ENCODE results near the gene CTSL.

CTSL gene

DNA sequence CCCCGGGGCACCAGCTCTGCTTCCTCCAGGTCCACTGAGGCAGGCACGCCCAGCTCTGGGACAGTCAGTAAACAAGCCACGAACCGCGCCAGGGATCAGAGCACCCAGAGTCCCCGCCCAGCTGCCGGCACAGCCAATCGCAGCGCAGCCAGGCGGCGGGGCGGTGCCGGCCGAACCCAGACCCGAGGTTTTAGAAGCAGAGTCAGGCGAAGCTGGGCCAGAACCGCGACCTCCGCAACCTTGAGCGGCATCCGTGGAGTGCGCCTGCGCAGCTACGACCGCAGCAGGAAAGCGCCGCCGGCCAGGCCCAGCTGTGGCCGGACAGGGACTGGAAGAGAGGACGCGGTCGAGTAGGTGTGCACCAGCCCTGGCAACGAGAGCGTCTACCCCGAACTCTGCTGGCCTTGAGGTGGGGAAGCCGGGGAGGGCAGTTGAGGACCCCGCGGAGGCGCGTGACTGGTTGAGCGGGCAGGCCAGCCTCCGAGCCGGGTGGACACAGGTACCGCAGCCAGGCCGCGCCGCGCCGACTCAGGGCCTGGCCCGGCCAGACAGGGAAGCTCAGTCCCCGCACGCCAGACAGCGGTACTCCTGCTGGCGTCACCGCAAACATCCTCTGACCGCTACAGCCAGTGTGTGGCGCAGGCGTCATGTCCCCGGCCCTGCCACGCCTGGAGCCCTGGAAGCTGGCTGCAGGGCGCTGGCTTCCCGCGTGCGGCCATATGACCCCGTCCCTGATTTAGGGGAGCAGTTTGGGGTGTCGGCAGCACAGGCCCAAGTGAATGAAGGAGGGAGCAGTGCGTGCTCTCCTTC, at the start of gene CTSL:
CTSL (plus strand) TSS at position 220 of the 810 bp plus-strand sequence. CDS start 1,485 bp downstream, outside the sequence.
- DNase-seq (ENCODE audit: low read depth) = peak; percentile 51

DNA sequence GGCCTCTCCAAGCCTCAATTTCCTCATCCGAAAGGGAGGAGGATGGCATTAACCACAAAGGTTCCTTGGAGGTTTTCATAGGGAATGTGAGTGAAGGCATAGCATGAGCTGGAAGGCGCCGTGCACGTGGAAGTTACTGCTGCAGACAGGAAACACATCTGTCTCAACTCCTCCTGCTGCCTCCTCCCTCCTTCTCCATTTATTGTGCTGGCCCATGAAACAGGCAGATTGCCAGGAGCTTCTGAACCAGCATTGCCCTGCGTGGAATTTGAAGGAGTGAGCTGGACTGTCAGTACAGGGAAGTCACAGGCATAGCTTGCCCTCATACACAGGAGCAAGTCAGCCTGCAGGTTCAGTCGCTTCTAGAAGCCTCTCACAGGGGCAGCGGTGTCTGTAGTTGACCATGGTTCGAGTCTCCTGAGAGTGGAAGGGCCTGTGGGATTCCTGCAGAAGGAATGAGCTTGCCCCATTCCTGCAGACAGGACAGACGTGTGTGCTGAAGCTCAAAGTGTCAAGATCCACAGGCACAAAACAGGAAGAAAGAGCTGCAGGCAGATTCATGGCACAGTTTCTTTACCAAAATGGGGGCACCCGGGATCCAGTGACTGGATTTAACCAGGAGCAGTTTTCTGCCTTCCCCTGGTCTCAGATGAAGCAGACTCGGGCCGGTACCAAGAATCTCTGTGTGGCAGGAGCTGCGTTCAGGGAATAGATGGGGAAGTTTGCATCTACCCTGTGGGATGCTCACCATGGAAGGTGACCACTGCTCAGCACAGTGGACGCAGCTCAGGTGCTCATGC, 48.7 kb upstream of the CTSL start:
- DNase-seq (ENCODE audit: low read depth) = no peak

DNA sequence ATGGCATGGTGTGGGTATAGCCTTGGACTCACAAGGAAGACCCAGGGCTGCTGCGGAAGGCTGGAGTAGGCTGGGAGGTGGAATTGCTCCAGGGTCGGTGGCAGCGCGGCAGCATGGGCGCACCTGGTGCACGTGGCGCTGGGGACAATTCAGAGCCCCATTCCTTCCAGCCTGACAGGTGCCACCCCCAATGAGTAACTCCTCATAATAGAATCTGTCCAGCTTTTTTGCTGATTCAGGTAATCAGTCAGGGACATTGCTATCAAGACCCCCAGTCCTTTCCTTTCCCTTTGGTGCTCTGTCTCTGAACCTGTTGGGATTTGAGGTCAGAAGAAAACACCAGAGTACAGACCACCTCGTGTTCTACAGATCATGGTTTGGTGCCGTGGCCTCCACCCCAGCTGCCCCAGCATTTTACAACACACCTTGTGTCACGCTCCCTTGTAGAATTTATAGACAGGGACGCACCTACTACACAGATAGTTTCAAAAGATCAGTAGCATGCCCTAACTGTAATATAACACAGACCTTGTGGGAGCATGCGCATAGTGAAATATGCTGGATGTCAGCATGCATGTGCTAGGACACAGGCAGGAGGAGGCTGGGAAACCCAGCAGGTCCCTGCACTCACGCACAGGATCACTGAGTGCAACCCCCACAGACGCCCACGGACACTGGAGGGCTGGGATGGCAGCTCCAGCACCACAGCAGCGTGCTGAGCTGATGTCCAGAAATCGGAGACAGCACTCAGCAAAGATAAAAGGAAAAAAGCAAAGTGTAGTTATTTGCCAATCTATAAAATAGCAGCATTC, 47.9 kb upstream of the CTSL start:
- no peak for DNase-seq (ENCODE audit: low read depth)

DNA sequence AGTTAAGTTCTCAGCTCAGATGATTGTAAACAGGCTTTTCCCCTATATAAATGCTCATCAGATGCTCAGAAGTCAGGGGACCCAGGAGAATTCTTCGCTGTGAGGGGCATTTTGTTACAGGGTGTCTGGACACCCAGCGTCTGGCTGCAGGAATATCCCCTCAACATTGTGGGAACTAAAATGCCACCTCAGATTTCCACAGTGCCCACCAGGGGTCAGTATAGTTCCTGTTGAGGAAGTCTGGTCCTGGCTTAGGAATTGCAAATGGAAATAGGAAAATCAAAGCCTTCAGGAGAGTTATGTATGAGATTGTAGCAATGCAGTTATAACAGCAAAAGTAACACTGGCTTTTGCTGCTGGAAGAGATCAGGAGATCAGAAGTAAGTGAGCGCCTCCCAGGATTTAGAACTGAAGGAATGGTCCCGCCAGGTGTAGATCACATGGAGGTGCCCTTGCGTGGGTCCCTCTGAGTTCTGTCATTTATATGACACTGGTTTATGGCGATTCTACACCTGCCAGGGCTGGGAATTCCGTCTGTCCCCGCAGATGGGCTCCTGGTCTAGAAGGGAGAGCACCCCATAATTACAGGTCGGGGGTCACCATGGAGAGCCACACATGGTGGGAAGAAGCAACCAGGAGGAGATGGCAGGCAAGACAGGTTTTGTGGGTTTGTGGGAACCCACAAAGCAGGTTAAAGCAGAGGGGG, 47.1 kb upstream of the CTSL start:
- no peak for DNase-seq (ENCODE audit: low read depth)

DNA sequence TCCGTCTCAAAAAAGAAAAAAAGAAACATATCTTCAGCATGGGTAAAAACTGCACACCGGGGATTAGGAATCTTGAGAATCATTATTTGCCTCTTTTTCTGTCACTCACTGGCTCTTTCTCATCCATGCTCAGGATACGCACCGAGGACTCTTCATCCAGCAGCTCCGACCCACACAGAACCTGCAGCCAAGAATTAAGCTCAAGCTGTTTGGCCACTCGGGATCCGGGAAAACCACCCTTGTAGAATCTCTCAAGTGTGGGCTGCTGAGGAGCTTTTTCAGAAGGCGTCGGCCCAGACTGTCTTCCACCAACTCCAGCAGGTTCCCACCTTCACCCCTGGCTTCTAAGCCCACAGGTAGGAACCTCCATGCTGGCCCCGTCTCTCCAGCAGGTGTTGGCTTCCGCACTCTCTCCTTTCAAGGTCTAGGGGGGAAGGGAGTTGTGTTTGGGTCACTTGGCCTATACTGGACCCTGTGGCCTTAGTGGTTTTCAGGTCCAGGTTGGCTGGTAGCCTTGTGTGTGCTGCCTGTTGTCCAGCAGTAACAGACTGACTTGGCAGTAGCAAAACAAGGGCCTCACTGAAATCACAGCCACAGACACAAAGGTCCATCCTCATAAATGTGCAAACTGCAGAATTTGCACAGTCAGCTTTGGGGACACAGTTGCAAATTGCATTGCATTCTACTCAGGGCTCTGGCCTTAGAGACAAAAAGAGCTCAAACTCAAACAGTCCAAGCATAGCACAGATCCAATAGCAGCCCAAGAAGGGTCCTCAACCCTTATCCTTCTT, 44.5 kb upstream of the CTSL start:
- DNase-seq (ENCODE audit: low read depth) = no peak

DNA sequence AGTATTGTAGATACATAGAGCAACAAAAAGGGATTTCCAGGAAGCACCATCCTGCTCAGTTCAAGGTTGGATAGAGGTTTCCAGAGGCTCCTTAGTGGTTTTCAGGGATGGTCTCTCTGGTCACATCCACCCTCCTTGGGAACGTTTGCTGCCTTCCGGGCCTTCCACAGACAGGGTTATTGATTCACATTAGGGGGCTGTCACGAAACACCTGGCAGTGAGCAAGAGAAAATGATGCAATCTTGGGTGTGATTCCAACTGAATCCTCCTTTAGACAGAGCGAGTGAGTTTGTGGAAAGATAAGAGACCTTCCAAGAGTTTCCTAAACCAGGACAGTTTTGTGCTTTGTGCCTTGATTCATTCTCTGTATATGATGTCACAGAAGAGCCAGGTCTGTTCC, 43.8 kb upstream of the CTSL start:
- DNase-seq (ENCODE audit: low read depth) = no peak

DNA sequence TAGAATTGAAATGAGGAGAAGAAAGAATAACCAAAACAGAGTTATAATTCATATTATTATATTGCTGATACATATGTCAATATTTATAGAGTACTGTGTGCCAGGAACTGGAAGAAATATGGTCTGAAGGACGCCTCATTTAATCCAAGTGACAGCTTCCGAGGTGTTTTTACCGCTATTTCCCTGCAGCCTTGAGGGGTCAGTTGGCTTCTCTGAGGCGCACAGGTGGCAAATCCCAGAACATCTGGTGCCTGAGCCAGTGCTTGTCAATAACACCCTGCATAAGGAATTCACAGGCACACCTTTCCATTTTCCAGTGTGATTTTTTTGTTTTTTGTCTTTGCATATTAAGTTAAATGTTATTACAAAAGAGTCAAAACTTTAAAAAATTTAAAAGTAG, 43.3 kb upstream of the CTSL start:
- no peak for DNase-seq (ENCODE audit: low read depth)

DNA sequence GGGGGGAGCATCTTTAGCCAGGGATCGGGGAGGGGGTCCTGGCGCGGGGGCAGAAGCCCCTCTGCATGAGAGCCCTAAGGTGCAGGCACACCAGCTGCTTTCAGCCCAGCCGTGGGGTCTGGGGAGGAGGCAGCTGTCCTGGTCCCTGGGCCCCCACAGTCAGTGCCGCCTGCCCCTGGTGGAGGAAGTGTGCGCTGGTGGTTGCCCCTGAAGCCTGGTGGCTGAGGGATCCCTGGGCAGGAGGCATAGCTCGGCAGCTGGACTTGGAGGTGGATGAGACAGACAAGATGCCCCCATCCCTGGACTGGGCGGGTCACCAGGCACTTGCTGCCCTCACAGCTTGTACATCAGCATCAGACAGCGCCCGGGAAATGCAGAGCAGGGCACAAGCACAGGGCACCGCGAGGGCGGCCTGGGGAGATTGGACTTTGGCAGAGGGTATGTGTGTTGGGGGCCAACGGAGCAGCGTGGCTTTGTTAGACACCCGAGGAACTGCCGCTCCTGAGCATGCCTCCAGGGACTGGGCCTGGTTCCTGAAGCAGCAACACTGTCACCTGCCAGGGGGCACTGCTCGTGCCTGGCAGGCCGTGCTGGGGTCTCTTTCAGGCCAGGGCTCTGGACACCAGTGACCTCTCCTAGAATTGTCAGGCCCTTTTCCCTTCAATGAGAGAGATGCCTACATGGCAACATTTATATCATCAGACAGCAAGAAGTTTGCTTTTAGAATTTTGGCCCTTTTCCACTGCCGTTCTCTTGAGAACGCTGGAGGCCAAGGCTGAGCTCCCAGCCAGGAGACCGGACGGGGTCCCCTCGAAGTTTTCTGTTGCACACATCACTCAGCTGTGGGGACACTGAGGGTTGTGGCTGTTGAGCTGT, 41.9 kb upstream of the CTSL start:
- no peak for DNase-seq (ENCODE audit: low read depth)

DNA sequence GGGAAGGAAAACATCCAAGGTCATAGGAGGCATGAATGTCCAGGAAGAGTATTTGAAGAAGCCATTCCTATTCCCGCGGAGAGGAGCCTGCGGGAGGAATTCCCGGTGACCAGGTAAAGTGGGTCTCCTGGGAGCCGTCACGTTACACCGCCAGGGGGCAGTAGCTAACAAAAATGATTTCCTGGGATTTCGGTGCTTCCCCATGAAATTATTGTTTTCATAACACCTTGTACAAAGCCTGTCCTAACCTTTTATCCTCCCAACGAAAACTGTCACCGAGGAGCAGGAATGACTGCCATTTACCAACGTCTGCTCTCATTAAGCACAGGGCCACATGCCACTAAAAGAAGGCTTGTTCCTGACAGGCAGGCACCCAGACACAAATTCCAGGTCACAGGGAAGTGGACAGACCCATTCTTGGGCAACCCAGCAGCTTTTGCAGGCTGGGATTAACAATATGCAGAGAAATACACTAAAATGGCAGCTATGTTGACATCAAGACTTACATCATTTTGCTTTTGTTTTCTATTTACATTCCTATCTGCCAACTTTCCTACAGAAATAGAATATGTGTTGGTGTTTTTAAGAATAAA, 41.2 kb upstream of the CTSL start:
- no peak for DNase-seq (ENCODE audit: low read depth)

DNA sequence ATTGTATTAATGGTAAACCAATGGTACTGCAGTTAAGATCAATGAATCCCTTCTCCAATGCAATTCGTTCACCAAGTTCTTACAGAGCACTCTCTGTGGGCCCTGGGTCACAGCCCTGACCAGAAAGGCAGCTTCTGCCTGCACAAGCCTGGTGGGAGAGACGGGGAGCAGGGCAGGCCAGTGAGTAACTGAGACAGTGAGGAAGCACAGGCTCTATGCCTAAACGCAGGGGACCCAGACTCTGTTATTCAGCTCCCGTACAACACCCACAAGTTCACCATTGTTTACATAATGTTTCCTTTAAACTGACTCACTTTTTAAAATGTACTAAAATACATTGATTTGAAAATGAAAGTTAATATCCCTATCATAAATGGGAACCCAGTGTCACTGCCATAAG, 40.5 kb upstream of the CTSL start:
- DNase-seq (ENCODE audit: low read depth) = no peak

DNA sequence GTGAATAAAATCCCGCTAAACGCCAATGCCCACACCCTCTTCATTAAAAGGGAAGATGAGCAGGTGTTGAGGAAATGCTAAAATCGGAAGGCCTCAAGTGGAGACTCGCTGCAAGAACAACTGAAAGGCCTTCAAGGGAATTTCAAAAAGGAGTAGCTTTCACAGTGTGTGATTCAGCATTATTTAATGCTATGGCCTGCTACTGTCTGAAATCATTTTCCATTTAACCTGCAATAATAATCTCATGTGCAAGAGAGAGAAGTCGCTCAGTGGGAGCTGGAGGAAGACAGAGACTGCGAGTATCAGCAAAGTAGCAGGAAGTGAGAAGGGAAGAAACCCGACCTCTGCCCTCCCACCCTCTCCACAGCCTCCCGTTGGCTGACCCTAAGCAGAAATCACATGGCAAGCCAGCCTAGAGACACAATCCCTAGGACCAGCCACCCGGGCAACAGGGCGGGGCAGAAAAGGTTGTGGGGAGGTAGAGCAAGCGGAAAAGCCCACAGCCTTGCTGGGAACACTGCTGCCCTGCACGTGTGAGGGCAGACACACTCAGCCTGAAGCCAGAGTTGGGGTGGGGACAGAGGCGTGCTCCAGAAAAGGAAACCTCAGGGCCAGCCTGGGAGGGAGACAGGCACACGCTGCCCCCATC, 39.9 kb upstream of the CTSL start:
- DNase-seq (ENCODE audit: low read depth) = no peak

DNA sequence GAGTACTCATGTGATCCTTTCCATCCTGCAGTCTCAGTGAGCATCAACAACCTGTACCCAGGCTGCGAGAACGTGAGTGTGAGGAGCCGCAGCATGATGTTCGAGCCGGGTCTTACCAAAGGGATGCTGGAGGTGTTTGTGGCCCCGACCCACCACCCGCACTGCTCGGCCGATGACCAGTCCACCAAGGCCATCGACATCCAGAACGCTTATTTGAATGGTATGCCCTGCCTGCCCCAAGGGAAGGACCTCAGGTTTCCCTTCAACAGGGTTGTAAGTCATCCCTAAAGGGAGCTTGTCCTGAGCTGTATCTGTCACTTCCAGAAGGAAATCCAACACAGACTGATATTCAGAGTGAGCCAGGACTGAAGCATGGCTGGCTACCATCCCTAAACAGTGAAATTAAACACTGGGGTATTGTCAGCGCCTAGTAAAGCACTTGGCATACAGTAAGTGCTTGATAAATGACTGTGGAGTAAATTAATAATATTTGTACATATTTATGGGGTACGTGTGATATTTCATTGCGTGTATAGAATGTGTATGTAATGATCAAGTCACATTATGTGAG, 39.3 kb upstream of the CTSL start:
- no peak for DNase-seq (ENCODE audit: low read depth)

DNA sequence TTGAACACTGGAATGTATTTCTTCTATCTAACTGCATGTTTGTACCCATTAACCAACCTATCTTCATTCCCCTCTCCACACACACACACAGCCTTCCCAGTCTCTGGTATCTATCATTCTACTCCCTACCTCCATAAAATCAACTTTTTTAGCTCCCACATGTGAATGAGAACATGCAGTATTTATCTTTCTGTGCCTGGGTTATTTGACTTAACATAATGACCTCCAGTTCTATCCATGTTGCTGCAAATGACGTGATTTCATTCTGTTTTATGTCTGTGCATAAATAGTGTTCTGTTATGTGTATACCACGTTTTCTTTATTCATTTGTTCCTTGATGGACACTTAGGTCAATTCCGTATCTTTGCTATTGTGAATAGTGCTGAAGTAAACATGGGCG, 38.7 kb upstream of the CTSL start:
- no peak for DNase-seq (ENCODE audit: low read depth)

DNA sequence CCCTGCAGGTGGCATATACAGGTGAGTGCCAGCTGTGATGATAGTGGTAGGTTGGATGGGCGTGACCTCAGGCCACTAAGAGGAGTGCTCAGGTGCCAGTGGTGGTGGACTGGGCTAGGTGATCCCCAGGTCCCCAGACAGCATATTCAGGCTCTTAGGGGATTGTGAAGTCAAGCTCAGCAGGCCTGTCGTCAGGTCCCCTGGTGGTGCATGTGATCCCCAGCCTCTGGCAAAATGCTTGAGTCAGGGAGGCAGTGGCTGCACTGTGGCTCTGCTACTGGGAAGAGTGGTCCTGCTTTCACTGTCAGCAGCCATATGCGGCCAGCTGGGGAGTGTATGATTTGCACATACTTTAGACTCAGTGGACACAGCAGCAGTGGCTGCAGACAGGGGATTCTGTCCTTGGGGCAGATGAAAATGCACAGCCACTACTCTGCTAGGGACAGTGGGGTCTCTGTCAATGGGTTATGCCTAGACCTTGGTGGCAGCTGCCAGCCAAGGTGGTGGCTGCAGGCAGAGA, 31.6 kb upstream of the CTSL start:
- no peak for DNase-seq (ENCODE audit: low read depth)

DNA sequence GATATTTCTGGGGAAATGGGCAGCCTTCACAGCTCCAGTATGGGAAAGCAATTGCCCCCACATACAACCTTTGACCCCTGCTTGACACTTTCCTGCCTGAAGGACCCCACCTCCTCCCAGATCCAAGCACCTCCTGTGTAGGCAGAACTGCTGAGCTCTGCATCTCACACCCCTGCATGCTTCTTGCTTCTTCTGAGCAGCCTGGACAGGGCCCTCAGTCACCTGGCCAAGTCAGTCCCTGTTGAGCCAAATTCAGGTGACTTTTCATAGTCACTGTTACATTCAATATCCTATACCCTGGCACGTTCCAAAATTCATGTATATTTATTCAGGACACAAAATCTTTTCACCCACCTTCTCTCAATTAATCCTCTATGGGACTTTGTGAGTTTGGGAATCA, 30.4 kb upstream of the CTSL start:
- no peak for DNase-seq (ENCODE audit: low read depth)

DNA sequence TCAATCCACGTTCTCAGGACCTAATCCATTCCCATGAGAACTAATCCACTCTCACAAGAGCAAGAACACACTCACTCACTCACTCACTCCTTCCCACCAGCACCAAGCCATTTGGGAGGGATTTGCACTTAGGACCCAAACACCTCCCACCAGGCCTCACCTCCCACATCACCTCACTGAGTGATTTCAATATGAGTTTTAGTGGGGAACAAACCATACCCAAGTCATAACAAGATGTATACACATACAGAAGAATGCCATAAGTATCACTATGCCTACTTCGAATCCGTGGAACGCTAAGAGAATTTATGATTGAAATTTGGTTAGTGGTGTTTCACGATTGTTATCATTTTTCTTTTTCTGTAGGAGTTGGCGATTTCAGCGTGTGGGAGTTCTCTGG, 29.3 kb upstream of the CTSL start:
- no peak for DNase-seq (ENCODE audit: low read depth)

DNA sequence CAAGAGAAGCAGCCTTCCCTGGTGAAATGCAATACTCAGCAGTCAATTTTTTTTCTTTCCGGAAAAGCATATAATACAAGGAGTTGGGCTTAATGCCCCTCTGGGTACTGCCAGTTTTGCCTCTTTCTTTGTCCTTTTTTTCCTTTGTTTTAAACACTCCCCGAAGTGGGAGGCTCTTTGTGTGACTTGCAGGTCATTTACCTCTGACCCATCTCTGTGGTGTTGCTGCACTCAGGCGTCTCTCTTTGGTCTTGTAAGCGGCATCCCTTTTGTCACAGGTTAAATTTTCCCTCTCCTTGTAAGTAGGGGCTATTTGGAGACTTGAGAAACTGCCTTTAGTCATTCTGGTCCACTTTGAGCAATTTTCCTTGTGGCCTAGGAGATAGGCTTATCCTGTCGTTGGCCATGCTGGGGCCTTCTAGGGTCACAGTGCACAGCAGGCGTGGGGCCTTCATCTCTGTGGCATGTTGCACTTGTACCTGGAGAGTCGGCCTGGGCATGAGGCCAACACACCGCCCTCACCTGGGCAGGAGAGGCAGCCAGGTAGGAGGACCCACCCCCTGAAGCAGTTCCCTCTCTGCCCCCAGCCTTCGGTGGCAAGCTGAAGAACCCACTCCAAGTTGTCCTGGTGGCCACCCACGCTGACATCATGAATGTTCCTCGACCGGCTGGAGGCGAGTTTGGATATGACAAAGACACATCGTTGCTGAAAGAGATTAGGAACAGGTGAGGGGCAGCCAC, 27.7 kb upstream of the CTSL start:
- no peak for DNase-seq (ENCODE audit: low read depth)

DNA sequence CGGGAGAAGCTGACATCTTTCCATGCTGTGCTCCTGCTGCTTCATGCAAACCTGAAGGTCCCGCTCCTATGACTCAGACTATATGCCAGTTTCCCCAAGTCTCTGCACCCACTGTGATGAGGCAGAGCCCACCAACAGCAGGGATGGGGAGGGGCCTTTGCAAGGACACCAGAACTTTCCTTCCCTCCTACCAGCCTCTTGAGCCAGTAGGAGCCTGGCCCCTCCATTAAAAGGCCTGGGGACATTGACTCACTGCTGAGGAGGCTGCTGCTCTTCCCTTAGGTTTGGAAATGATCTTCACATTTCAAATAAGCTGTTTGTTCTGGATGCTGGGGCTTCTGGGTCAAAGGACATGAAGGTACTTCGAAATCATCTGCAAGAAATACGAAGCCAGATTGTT, 26.1 kb upstream of the CTSL start:
- DNase-seq (ENCODE audit: low read depth) = no peak

All from HS-27A (cell line).